GM18502 (cell line): ENCODE results near the gene MRTFB.
"Not testable (repeated sequence)": the region's sequence is repeated elsewhere in the genome, so short reads cannot be mapped to it uniquely, and the experiment has no call there.

ENCODE experiments used
- ATAC-seq: cut with Tn5 transposase; IDR thresholded peaks from one replicate; pipeline ENCODE4 v1.9.1; 2021; ENCODE audit warnings: mild to moderate bottlenecking; ENCODE audit not compliant: unreplicated experiment, poor library complexity

MRTFB gene

GRCh38 chr16:14102925-14103720, 32.0 kb downstream of the MRTFB start:
- ATAC-seq = no peak

GRCh38 chr16:14104066-14104465, 32.9 kb downstream of the MRTFB start:
- ATAC-seq = no peak

GRCh38 chr16:14105760-14106375, 34.7 kb downstream of the MRTFB start:
- ATAC-seq = no peak

- ATAC-seq = no peak
These were observed 35.3 kb downstream of the MRTFB start for GRCh38 chr16:14106457-14106856.

- no peak for ATAC-seq
These were observed 35.8 kb downstream of the MRTFB start for GRCh38 chr16:14106961-14107360.

- ATAC-seq = no peak
These were observed 38.1 kb downstream of the MRTFB start for GRCh38 chr16:14109077-14109775.

- ATAC-seq = no peak
These were observed 38.9 kb downstream of the MRTFB start for GRCh38 chr16:14109782-14110727.

GRCh38 chr16:14110728-14111251, 39.7 kb downstream of the MRTFB start:
- no peak for ATAC-seq

- ATAC-seq = no peak
These were observed 40.8 kb downstream of the MRTFB start for GRCh38 chr16:14111713-14112538.

GRCh38 chr16:14112539-14112856, 41.4 kb downstream of the MRTFB start:
- no peak for ATAC-seq

- ATAC-seq = no peak
These were observed 42.2 kb downstream of the MRTFB start for GRCh38 chr16:14113344-14113743.

- ATAC-seq = no peak
These were observed 45.9 kb downstream of the MRTFB start for GRCh38 chr16:14117051-14117450.

- ATAC-seq = no peak
These were observed 48.7 kb downstream of the MRTFB start for GRCh38 chr16:14119799-14120198.

GRCh38 chr16:14120335-14120734, 49.2 kb downstream of the MRTFB start:
- no peak for ATAC-seq

- ATAC-seq = no peak
These were observed 50.0 kb downstream of the MRTFB start for GRCh38 chr16:14121142-14121541.

- ATAC-seq = no peak
These were observed 50.8 kb downstream of the MRTFB start for GRCh38 chr16:14121872-14122271.

GRCh38 chr16:14122430-14122829, 51.3 kb downstream of the MRTFB start:
- not testable (repeated sequence) for ATAC-seq

- no peak for ATAC-seq
These were observed 54.0 kb downstream of the MRTFB start for GRCh38 chr16:14125000-14125681.

GRCh38 chr16:14125708-14126107, 54.6 kb downstream of the MRTFB start:
- ATAC-seq = no peak
